NCI-H2107 (cell line): Measurements from ENCODE around the gene ARTN.

ENCODE experiments used
- DNase-seq: peaks from one replicate; lab custom pipeline; 2025; lab: John Stamatoyannopoulos, UW

ARTN gene

GRCh38 chr1:43933386-43934100, at the start of gene ARTN:
Gene ARTN (plus strand): TSS chr1:43933801. CDS start chr1:43935657, 1,856 bp downstream.
- peak; percentile 52 for DNase-seq

- peak; percentile 65 for DNase-seq
These were observed 48.3 kb upstream of the ARTN start for GRCh38 chr1:43885279-43885801.

GRCh38 chr1:43887748-43888147, 45.9 kb upstream of the ARTN start:
- no peak for DNase-seq

GRCh38 chr1:43890815-43891214, 42.8 kb upstream of the ARTN start:
- no peak for DNase-seq

- no peak for DNase-seq
These were observed 40.6 kb upstream of the ARTN start for GRCh38 chr1:43893006-43893405.

GRCh38 chr1:43898981-43899380, 34.6 kb upstream of the ARTN start:
- no peak for DNase-seq

GRCh38 chr1:43900386-43900785, 33.2 kb upstream of the ARTN start:
- DNase-seq = no peak

GRCh38 chr1:43901196-43901961, 32.2 kb upstream of the ARTN start:
- DNase-seq = no peak

DNA sequence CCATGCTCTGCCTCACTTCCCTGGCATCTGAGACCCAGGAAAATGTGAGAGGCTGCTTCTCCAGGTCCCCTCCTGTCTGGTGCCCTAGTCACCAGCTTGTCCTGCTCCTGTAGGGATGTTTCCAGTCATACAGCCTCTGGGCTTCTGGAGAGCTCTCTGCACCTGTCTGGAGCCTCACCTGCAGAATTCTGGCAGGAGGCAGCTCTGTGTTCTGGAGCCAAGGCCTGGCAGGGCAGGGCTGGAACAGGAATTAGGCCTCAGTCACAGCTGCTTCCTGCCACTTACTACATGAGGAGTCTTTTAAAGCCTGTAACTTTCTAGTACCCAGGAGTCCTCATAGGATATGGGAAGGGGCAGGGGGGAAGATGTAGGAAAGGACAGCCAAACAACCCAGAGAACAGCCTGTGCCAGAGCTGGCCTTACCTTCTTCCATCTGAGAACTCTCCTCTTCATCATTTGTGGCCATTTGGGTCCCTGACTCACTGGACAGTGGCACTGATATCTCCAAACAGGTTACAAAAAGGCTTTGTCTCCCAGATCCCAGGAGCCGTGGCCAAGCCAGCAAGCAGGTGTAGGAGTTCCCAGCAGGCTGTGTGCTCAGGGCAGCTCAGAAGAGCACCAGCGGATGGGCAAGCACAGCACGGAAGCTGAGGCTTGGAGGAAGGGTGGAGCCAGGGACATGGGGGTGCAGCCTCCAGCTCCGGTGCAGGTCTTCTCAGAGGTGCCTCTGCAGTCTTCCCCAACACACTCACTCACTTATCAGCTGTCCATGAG, 31.4 kb upstream of the ARTN start:
- DNase-seq = no peak

DNA sequence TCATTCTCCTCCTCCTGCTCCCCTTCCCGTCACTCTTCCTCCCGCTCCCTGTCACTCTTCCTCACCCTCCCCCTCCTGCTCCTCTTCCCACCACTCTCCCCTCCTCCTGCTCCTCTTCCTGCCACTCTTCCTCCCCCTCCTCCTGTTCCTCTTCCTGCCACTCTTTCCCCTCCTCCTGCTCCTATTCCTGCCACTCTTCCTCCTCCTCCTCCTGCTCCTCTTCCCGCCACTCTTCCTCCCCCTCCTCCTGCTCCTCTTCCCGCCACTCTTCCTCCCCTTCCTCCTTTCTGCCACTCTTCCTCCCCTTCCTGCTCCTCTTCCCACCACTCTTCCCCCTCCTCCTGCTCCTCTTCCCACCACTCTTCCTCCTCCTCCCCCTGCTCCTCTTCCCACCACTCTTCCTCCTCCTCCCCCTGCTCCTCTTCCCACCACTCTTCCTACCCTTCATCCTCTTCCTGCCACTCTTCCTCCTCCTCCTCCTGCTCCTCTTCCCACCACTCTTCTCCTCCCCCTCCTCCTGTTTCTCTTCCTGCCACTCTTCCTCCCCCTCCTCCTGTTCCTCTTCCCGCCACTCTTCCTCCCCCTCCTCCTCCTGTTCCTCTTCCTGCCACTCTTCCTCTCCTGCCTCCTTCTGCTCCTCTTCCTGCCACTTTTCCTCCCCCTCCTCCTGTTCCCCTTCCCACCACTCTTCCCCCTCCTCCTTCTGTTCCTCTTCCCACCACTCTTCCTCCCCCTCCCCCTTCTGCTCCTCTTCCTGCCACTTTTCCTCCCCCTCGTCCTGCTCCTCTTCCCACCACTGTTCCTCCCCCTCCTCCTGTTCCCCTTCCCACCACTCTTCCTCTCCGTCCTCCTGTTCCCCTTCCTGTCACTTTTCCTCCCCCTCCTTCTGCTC, 28.7 kb upstream of the ARTN start:
- no peak for DNase-seq

DNA sequence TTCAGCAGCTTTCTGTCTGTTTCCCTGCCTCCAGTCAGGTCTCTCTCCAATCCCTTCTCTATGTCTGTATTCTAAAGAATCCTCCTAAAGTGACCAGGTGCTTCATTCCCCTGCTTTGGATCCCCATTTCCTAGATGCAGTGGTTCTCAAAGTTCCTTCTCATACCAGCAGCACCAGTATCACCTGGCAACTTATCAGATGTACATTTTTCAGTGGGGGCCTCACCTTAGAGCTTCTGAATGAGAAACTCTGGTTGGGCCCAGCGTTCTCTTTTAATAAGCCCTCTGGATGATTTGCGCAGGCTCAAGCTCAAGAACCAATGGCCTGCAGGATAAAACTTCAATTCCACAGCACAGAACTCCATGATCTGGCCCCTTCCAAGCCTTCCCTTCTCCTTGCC, 25.4 kb upstream of the ARTN start:
- no peak for DNase-seq

DNA sequence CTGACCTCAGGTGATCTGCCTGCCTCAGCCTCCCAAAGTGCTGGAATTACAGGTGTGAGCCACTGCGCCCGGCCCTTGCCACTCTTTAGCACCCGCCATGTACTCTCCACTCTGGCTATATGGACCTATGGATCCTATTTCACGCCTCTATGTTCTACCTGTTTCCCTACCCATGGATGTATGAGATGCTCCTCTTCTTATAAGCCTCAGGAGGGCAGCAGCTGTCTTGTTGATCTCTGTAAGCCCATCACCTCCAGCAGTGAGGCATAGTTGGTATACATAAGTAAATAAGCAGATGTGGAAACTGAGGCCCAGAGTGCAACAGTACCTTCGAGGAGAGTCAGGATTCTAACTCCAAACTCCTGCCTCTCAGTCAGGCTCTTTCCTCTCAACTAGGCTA, 24.7 kb upstream of the ARTN start:
- DNase-seq = no peak

DNA sequence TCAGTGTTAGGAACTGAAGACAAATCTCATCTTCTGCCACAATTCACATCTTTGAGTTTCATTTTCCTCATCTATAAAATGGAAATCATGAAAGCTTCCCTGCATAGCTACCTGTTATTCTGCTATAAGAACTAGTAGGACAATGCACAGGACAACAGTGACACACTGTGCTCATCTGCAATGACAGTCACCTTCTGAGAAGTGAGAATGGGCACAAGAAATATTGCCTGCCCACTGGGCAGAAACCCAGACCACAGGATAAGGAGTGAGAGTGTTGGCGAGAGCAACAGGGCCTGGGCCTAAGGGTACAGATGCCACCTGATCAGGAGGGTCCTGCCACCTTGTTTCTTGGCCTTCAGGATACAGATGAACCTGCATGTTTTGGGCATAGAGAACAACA, 23.3 kb upstream of the ARTN start:
- no peak for DNase-seq

- no peak for DNase-seq
These were observed 21.0 kb upstream of the ARTN start for GRCh38 chr1:43912607-43913006.

DNA sequence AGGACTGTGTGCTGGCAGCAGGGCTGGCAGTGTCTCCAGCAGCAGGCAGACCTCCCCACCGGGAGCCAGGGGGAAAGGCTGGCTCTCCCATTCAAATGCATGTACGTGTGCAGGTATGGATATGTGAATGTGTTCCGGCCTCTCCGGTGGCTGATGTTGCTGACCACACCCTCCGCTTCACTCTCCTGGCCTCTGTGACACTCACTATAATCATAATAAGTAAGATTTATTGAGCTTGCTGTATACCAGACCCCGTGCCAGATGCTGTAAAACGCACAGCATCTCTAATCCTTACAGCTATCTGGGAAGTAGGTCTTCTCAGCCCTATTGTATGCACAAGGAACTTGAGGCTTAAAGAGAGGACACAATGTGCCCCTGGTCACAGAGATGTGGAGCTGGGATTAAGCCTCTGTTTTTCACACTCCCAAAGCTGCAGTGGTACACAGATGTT, 20.5 kb upstream of the ARTN start:
- no peak for DNase-seq

DNA sequence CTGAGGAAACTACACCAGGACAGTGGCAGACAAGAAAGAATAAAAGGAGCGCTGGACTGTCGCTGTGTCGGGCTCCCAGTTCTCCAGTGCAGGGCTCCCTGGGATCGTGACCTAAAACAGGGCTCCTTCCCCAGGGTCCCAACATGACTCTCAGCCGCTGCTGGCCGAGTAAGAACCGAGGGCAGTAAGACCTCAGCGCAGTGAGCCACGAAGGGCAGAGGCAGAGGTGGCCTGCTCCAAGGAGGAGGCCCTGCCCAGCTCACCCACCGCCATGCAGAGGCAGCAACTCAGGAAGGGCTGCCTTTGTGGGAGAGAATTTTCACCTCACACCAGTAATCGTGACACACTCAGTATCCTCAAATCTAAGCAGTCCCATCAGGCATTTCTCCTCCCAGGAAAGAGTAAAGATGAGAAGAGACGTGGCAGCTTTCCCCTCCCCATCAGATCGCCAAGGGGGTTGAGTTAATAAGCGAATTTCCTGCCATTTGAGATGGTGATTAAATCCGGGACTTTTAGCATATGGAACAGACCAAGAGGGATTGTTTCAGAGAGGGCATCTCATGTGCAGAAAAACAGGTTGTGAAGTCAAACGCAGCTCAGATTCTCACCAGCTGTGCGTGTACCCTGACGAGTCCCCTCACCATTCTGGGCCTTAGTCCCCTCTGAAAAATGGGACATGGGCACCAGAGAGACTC, 19.8 kb upstream of the ARTN start:
- DNase-seq = no peak

GRCh38 chr1:43914576-43915525, 18.8 kb upstream of the ARTN start:
- no peak for DNase-seq

- DNase-seq = no peak
These were observed 13.7 kb upstream of the ARTN start for GRCh38 chr1:43919906-43920305.

DNA sequence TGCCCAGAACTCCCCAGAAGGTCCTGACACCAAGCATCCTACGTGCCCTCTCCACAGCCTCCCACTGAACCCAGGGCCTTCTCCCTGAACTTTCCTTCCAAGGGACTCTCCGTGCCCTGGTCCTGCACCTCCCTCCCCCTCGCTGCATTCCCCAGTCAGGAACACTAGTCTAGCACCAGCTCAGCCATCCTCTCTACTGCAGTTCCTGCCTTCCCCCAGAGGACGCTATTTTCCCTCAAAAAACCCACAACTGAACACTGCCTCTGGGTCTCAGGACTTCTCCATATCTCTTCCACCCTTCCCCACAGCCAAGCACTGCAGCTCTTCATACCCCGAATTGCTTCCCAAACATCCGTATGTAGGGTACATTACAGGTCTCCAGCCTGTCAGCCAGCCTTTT, 12.6 kb upstream of the ARTN start:
- DNase-seq = no peak

GRCh38 chr1:43924516-43924915, 9.1 kb upstream of the ARTN start:
- DNase-seq = no peak
